Tibial nerve (tissue), 4 donors: ENCODE results near the gene CALCOCO1. TPM values are rescaled to one million over a fixed set of nuclear protein-coding genes. Genes with fewer than 3 reads are reported as not detected.

Experiments
- DNase-seq, 2 donors: peaks; one replicate each; pipeline ENCODE4 v3.0.0-alpha.2; 2019; ENCODE audit warnings: low spot score in 2 of 2
- H3K27ac ChIP-seq, 4 donors: fragments of 200-600 bp; sonication (generic) in 3 of 4; one replicate each; pipeline ENCODE4 v1.5.1; 2017 to 2019; ENCODE audit warnings: mild to moderate bottlenecking in 1 of 4
- H3K27me3 ChIP-seq, 2 donors: fragments of 200-600 bp; sonication (generic) in 1 of 2; one replicate each; pipeline versions ENCODE4 v1.5.1 to v1.6.0; 2017 to 2019
- H3K36me3 ChIP-seq, 3 donors: fragments of 200-600 bp; sonication (generic); one replicate each; pipeline ENCODE4 v1.5.1; 2018 to 2019
- H3K4me1 ChIP-seq, 4 donors: fragments of 200-600 bp; sonication (generic) in 3 of 4; one replicate each; pipeline ENCODE4 v1.5.1; 2017 to 2019
- H3K4me3 ChIP-seq, 4 donors: fragments of 200-600 bp; sonication (generic) in 3 of 4; one replicate each; pipeline ENCODE4 v1.5.1; 2017 to 2019; ENCODE audit warnings: mild to moderate bottlenecking in 1 of 4, moderate library complexity in 1 of 4
- H3K9me3 ChIP-seq, 4 donors: fragments of 200-600 bp; sonication (generic) in 3 of 4; one replicate each; pipeline ENCODE4 v1.5.1; 2017 to 2019
- EP300 ChIP-seq, 2 donors: sonication (generic); formaldehyde crosslinking; IDR thresholded peaks; one replicate each; pipeline ENCODE4 v1.6.1; 2017; ENCODE audit warnings: antibody characterized with exemption in 2 of 2, mild to moderate bottlenecking in 1 of 2
- POLR2A ChIP-seq, 2 donors: fragments of 450-650 bp; IDR thresholded peaks; one replicate each; pipeline ENCODE4 v1.6.1; 2017; ENCODE audit warnings: antibody characterized with exemption in 2 of 2, mild to moderate bottlenecking in 2 of 2, moderate library complexity in 2 of 2
- WGBS, 2 donors: methylation state at CpG; one replicate each; pipeline ENCODE4 v1.1.5; 2018; 5-methylcytosine and 5-hydroxymethylcytosine counted together
- total RNA-seq, 4 donors: library from RNA; depleted of rRNA; stranded (reverse); fragments of >200 nt; gene quantifications; one replicate each; pipeline ENCODE4 v1.1.0, GENCODE V29; 2016
- TF ChIP-seq, protein P1 (sequence below), 5 experiments: fragments of 200-600 bp in 3 of 5; fragments of 450-650 bp in 2 of 5; sonication (generic) in 3 of 5; IDR thresholded peaks; one replicate each; pipeline ENCODE4 v1.5.1; 2016 to 2019; ENCODE audit warnings: antibody characterized with exemption in 5 of 5, mild to moderate bottlenecking in 3 of 5, moderate library complexity in 2 of 5

CALCOCO1 gene
- total RNA-seq, 4 donors from 2014 or later = 226 to 383 (median 285) TPM

DNA sequence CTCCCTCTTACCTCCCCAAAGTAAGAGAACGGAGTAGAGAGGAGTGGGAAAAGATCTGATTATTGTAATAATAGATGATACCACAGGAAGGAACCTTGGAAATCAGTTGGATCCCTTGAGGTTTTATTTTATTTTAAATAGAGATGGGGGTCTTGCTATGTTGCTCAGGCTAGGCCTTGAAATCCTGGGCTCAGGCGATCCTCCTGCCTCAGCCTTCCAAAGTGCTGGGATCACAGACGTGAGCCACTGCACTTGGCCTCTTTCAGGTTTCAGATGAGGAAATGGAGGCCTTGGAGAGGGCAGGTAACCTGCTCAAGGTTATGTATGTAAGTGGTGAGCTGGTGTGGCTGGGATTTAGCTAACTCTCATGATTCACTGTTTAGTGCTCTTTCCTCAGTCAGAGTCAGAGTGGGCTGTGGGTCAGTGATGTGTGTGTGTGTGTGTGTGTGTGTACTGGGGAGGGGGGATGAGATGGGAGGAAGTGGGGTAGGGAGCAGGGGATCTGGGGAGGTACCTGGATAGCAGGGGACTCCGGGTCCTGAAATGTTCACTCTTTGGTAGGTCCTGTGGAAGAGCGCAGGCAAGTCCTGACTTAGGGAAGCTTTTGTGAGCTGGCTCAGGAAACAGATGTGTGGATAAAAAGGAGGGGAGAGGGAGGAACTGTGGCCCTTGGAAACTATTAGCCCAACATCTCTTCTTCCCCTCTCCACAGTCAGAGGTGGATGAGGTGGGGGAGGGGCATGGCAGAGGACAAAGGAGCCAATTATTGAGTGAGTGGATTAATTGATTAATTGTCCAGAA lies 29.2 kb upstream of the CALCOCO1 start:
- Histone ChIP-seq H3K4me1 (peaks cover 0 to 19% (median 6%) of the 10 kb centered on the region in 4 donors), H3K36me3 (no peaks in the 10 kb centered on the region), H3K4me3 (no peak overlapping the region), H3K27ac (no peak overlapping the region), H3K27me3 (peaks cover 0 to 87% of the 10 kb centered on the region in 2 donors), H3K9me3 (no peaks in the 10 kb centered on the region)
- no peak for DNase-seq
- TF ChIP-seq POLR2A (IDR thresholded peaks at IDR 0.05) (no peak), EP300 (IDR thresholded peaks at IDR 0.05) (no peak)
- TF ChIP-seq, protein P1, sequence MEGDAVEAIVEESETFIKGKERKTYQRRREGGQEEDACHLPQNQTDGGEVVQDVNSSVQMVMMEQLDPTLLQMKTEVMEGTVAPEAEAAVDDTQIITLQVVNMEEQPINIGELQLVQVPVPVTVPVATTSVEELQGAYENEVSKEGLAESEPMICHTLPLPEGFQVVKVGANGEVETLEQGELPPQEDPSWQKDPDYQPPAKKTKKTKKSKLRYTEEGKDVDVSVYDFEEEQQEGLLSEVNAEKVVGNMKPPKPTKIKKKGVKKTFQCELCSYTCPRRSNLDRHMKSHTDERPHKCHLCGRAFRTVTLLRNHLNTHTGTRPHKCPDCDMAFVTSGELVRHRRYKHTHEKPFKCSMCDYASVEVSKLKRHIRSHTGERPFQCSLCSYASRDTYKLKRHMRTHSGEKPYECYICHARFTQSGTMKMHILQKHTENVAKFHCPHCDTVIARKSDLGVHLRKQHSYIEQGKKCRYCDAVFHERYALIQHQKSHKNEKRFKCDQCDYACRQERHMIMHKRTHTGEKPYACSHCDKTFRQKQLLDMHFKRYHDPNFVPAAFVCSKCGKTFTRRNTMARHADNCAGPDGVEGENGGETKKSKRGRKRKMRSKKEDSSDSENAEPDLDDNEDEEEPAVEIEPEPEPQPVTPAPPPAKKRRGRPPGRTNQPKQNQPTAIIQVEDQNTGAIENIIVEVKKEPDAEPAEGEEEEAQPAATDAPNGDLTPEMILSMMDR (IDR thresholded peaks at IDR 0.05) = no peak
- 68 to 73% methylated on average over 5 of the region's 5 CpGs for WGBS, 2 donors

DNA sequence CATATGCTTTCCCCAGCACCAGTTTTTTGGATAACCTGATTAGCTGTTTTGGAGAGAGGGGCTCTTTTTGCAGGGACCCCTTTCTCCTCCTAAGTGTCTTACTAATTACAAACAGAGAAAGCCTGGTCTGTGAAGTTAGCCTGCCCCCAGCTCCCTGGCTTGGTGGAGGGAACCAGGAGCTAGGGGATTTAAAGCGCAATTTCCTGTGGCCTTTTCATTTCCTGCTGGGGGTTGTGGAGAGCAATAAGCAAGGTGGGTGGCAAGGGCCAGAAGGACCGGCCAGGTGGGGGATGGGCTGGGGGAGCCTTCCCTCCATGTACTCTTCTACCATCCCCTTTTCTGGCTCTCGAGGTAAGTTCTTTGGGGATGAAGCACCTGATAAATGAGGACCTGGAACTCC lies 28.6 kb upstream of the CALCOCO1 start:
- Histone ChIP-seq H3K27me3 (peaks cover 0 to 91% of the 10 kb centered on the region in 2 donors), H3K4me3 (no peak overlapping the region), H3K4me1 (peaks cover 0 to 25% (median 13%) of the 10 kb centered on the region in 4 donors), H3K9me3 (no peaks in the 10 kb centered on the region), H3K27ac (no peak overlapping the region), H3K36me3 (no peaks in the 10 kb centered on the region)
- no peak for DNase-seq
- no peak for TF ChIP-seq EP300 (IDR thresholded peaks at IDR 0.05)
- TF ChIP-seq, protein P1 (IDR thresholded peaks at IDR 0.05) = no peak
- no peak for TF ChIP-seq POLR2A (IDR thresholded peaks at IDR 0.05)
- 52 to 59% methylated on average over 3 of the region's 3 CpGs for WGBS, 2 donors

DNA sequence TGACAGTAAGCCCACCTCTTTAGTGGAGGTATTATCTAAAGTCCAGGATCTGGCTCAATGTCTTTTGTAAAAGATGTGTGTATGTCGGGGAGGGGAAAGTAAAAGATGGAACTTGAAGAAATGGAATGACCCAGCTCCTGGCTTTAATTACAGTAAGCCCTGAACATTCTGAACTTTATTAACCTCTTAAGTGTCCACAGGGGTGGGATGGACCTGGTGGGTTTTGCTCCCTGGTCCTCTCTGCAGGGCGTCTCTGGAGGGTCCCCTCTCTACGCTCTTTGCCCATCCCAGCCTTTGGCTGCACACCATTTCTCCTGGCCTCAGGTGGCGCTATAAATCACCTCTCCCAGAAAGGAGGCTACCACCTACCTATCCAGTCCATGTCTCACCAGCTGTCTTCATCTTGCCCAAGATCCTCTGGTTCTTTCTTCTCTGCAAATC lies 28.2 kb upstream of the CALCOCO1 start:
- Histone ChIP-seq H3K27me3 (peaks cover 0 to 91% of the 10 kb centered on the region in 2 donors), H3K4me3 (no peak overlapping the region), H3K27ac (no peak overlapping the region), H3K4me1 (peaks cover 0 to 29% (median 16%) of the 10 kb centered on the region in 4 donors), H3K36me3 (no peaks in the 10 kb centered on the region), H3K9me3 (no peaks in the 10 kb centered on the region)
- no peak for DNase-seq
- TF ChIP-seq POLR2A (IDR thresholded peaks at IDR 0.05) = no peak
- TF ChIP-seq EP300 (IDR thresholded peaks at IDR 0.05) = no peak
- TF ChIP-seq, protein P1 (IDR thresholded peaks at IDR 0.05) = no peak
- 69 to 77% methylated on average over 4 of the region's 4 CpGs for WGBS, 2 donors

DNA sequence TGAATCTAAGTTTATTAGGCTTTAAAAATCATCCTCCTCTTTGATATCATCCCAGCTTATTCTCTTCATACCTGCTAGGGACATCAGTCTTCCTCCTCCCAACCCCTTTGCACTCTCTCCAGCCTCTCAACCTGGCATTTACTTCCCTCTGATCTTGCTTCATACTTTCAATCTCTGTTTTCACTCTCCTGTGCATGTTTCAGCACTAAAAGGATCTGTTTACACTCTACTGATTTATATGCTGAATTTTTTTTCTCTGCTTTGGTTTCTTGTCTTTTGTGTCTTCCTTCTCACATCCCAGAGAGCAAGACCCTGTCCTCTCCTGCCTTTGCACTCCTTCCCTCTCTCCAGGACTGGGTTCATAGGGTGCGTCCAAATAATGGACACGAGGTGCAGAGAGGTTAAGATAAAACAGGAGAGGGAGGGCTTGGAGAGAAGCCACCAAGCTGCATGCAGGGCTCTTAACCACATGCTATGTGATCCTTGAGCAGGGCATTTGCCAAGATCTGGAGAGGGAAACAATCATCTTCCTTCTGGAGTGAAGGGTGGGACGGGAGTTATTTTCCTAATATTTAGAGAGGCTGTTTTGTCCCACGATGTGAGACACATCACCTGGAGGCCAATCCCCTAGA lies 27.5 kb upstream of the CALCOCO1 start:
- H3K4me1 ChIP-seq = peaks cover 0 to 32% (median 16%) of the 10 kb centered on the region in 4 donors
- H3K36me3 ChIP-seq = no peaks in the 10 kb centered on the region
- WGBS, 2 donors = 14 to 22% methylated on average over 4 of the region's 4 CpGs
- H3K27me3 ChIP-seq = peaks cover 0 to 93% of the 10 kb centered on the region in 2 donors
- H3K4me3 ChIP-seq = no peak overlapping the region
- TF ChIP-seq, protein P1 (IDR thresholded peaks at IDR 0.05) = no peak
- TF ChIP-seq POLR2A (IDR thresholded peaks at IDR 0.05) (no peak), EP300 (IDR thresholded peaks at IDR 0.05) (no peak)
- no peak for DNase-seq
- H3K9me3 ChIP-seq = no peaks in the 10 kb centered on the region
- H3K27ac ChIP-seq = no peak overlapping the region

GRCh38 chr12:53754188-53754585 lies 26.9 kb upstream of the CALCOCO1 start:
- TF ChIP-seq, protein P1 (IDR thresholded peaks at IDR 0.05) = no peak
- TF ChIP-seq EP300 (IDR thresholded peaks at IDR 0.05) (no peak), POLR2A (IDR thresholded peaks at IDR 0.05) (no peak)
- peaks cover 0 to 32% (median 16%) of the 10 kb centered on the region in 4 donors for H3K4me1 ChIP-seq
- 48 to 52% methylated on average over 7 of the region's 7 CpGs for WGBS, 2 donors
- H3K27me3 ChIP-seq = peaks cover 0 to 93% of the 10 kb centered on the region in 2 donors
- no peak overlapping the region for H3K4me3 ChIP-seq
- H3K9me3 ChIP-seq = no peaks in the 10 kb centered on the region
- no peak overlapping the region for H3K27ac ChIP-seq
- DNase-seq = no peak
- no peaks in the 10 kb centered on the region for H3K36me3 ChIP-seq
